DND-41 (cell line): ENCODE data around the gene FKBP8.

ENCODE experiments used
- ATAC-seq: fragments of 200-7000 bp; cut with Tn5 transposase; 3 replicates; pipeline ENCODE4 v1.9.1; 2021; ENCODE audit warnings: low read depth; ENCODE audit not compliant: insufficient read depth
- DNase-seq: peaks from one replicate; pipeline ENCODE4 v3.0.0-alpha.2; 2020
- H2AFZ ChIP-seq: 2 replicates; pipeline ENCODE4 v1.6.0; 2012; ENCODE audit warnings: low read depth, low read length
- H3K27ac ChIP-seq: 2 replicates; pipeline ENCODE4 v1.5.1; 2012; ENCODE audit warnings: low read length, inconsistent platforms
- H3K27me3 ChIP-seq: fragments of 200-600 bp; sonication (generic); 2 replicates; pipeline ENCODE4 v1.6.0; 2012; ENCODE audit warnings: low read length, mild to moderate bottlenecking, inconsistent platforms; ENCODE audit not compliant: insufficient read depth, poor library complexity
- H3K36me3 ChIP-seq: 2 replicates; pipeline ENCODE4 v1.5.1; 2012; ENCODE audit warnings: low read length, inconsistent platforms; ENCODE audit not compliant: insufficient read depth
- H3K4me1 ChIP-seq: 2 replicates; pipeline ENCODE4 v1.5.1; 2012; ENCODE audit warnings: mild to moderate bottlenecking, low read length; ENCODE audit not compliant: insufficient read depth
- H3K4me2 ChIP-seq: 2 replicates; pipeline ENCODE4 v1.6.0; 2012; ENCODE audit warnings: mild to moderate bottlenecking, moderate library complexity, low read length, inconsistent platforms; ENCODE audit not compliant: insufficient read depth
- H3K4me3 ChIP-seq, 2 experiments: fragments of 200-600 bp in 1 of 2; shearing (Covaris generic) in 1 of 2; 2 replicates each; pipeline ENCODE4 v1.5.1; 2012 to 2016; ENCODE audit warnings: inconsistent platforms in 2 of 2, low read length in 2 of 2, mild to moderate bottlenecking in 2 of 2, low read depth in 1 of 2, moderate library complexity in 1 of 2
- H3K79me2 ChIP-seq: 2 replicates; pipeline ENCODE4 v1.6.0; 2012; ENCODE audit warnings: low read length, inconsistent platforms; ENCODE audit not compliant: insufficient read depth
- H3K9ac ChIP-seq: 2 replicates; pipeline ENCODE4 v1.6.0; 2012; ENCODE audit warnings: low read depth, mild to moderate bottlenecking, inconsistent platforms, low read length, moderate library complexity
- H3K9me3 ChIP-seq: 2 replicates; pipeline ENCODE4 v1.5.1; 2012; ENCODE audit warnings: low read length, moderate library complexity, mild to moderate bottlenecking, inconsistent platforms; ENCODE audit not compliant: insufficient read depth, severe bottlenecking
- H4K20me1 ChIP-seq: 2 replicates; pipeline ENCODE4 v1.6.0; 2012; ENCODE audit warnings: low read length; ENCODE audit not compliant: insufficient read depth
- EZH2 ChIP-seq: IDR thresholded peaks from 3 replicates; pipeline ENCODE4 v1.6.1; 2012; ENCODE audit warnings: borderline replicate concordance, low read depth, mild to moderate bottlenecking, moderate library complexity, low read length, inconsistent platforms; ENCODE audit not compliant: severe bottlenecking
- TF ChIP-seq, protein P1 (sequence below): IDR thresholded peaks from 2 replicates; pipeline ENCODE4 v1.5.1; 2012; ENCODE audit warnings: borderline replicate concordance, low read length, moderate library complexity, mild to moderate bottlenecking; ENCODE audit not compliant: poor library complexity, severe bottlenecking; ENCODE audit errors: extremely low read depth

Gene FKBP8

GRCh38 chr19:18489627-18490184, 53.7 kb downstream of the FKBP8 start:
- Histone ChIP-seq H3K4me3 (no peak overlapping the region), H3K4me2 (no peak overlapping the region), H4K20me1 (peaks cover 91% of the 10 kb centered on the region), H2AFZ (no peak overlapping the region), H3K27me3 (no peaks in the 10 kb centered on the region), H3K9ac (no peak overlapping the region), H3K9me3 (no peaks in the 10 kb centered on the region), H3K79me2 (peaks cover 91% of the 10 kb centered on the region), H3K27ac (no peak overlapping the region), H3K4me1 (no peaks in the 10 kb centered on the region), H3K36me3 (no peaks in the 10 kb centered on the region)
- ATAC-seq (no peak), DNase-seq (no peak)
- TF ChIP-seq, protein P1, sequence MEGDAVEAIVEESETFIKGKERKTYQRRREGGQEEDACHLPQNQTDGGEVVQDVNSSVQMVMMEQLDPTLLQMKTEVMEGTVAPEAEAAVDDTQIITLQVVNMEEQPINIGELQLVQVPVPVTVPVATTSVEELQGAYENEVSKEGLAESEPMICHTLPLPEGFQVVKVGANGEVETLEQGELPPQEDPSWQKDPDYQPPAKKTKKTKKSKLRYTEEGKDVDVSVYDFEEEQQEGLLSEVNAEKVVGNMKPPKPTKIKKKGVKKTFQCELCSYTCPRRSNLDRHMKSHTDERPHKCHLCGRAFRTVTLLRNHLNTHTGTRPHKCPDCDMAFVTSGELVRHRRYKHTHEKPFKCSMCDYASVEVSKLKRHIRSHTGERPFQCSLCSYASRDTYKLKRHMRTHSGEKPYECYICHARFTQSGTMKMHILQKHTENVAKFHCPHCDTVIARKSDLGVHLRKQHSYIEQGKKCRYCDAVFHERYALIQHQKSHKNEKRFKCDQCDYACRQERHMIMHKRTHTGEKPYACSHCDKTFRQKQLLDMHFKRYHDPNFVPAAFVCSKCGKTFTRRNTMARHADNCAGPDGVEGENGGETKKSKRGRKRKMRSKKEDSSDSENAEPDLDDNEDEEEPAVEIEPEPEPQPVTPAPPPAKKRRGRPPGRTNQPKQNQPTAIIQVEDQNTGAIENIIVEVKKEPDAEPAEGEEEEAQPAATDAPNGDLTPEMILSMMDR = no peak
- no peak for TF ChIP-seq EZH2

- Histone ChIP-seq H3K79me2 (peaks cover 90% of the 10 kb centered on the region), H3K27me3 (no peaks in the 10 kb centered on the region), H4K20me1 (peaks cover 92% of the 10 kb centered on the region), H3K4me2 (no peak overlapping the region), H3K4me3 (no peak overlapping the region), H3K27ac (no peak overlapping the region), H2AFZ (no peak overlapping the region), H3K9me3 (no peaks in the 10 kb centered on the region), H3K9ac (no peak overlapping the region), H3K36me3 (no peaks in the 10 kb centered on the region), H3K4me1 (no peaks in the 10 kb centered on the region)
- no peak for DNase-seq
- no peak for TF ChIP-seq EZH2
- TF ChIP-seq, protein P1 = peak; percentile 39
- no peak for ATAC-seq
Observed at GRCh38 chr19:18488838-18489626, 54.3 kb downstream of the FKBP8 start.

DNA sequence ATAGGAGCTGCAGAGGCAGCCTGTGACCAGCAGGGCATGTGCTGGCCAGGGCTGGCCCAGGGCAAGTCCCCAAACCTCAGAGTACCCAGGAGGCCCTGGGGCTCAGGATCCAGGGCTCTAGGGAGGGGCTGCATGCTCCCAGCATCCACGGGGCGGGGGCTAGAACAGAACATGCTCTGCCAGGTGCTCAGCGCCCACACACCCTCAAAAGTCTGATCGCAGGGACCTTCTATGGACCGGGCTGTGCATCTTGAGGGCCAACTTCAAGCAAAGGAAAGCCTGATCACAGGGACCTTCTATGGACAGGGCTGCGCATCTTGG, 55.0 kb downstream of the FKBP8 start:
- Histone ChIP-seq H3K4me1 (no peaks in the 10 kb centered on the region), H3K27me3 (no peaks in the 10 kb centered on the region), H4K20me1 (peaks cover 92% of the 10 kb centered on the region), H3K4me2 (no peak overlapping the region), H3K9ac (no peak overlapping the region), H3K4me3 (no peak overlapping the region), H3K27ac (no peak overlapping the region), H3K9me3 (no peaks in the 10 kb centered on the region), H3K36me3 (no peaks in the 10 kb centered on the region), H3K79me2 (peaks cover 90% of the 10 kb centered on the region), H2AFZ (no peak overlapping the region)
- ATAC-seq (peak; percentile 58; the same call in 1 of the 3 replicates), DNase-seq (no peak)
- TF ChIP-seq EZH2 = no peak
- TF ChIP-seq, protein P1 = no peak
